ENCODE results near the gene UNC93B1.

UNC93B1 gene

DNA sequence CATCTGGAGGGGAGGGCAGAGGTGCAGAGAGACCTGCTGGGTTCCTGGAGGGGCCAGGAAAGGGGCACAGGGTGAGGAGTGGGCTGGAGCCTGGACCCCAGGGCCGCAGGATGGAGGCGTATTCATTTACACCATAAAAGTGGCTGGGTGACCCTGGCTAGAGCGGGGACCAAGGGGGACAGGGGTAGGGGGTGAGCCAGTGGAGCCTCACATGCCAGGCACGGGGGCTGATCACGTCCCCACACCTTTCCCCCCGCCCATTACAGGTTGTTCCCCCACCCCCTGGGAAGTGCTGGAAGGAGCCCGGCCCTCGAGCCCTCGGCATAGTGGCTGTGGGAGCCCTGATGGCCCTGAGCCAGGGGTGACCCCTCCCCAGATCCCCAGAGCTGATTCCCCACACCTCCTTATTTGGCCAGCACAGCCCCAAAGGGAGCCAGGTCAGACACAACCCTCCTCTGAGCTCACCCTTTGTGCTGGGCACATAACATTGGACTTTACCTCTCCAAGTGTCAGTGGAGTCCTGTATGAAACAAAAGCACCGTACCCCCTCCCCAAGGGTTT is 35.7 kb upstream of the UNC93B1 start:
- DNase-seq, result peak; percentile 34

DNA sequence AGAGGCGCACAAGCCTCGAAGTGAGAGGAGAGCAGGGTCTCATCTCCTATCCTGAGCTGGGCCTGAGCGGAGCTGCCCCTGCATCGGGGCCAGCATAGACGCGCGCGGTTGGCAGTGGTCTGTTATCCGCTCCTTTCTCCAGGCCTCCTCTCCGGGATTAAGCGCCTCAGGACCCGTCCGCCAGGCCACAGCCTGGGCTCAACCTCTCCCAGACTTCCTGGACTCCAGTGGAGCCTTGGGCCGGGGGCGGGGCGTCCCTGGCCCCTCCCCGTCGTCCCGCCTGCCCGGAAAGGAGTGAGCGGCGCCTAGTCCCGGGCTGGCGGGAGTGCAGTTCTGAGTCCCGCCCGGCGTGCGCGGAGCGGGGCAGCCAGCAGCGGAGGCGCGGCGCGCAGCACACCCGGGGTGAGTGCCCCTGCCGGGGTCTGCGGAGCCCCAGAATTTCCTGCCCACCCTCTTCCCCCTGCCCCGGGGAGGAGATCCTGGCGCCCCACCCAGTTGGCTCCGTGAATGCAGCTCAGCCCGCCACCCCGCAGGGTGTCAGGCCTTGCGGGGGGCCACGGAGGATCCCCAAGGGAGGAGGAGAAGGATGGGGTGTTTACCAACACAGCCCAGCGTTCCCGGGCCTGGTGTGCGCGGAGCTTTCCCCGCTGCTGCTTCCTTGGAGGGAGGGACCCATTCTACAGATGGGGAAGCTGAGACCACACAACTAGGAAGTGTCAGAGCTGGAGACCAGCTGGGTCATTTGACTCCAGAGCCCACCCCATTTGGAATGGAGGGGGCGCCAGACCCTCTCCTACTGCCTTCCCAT is 35.0 kb upstream of the UNC93B1 start, which contains the start of gene TCIRG1:
Gene TCIRG1 (plus strand): TSS at position 308 of the 808 bp plus-strand sequence. CDS start 2,247 bp downstream, outside the sequence.
- DNase-seq, result peak; percentile 92

DNA sequence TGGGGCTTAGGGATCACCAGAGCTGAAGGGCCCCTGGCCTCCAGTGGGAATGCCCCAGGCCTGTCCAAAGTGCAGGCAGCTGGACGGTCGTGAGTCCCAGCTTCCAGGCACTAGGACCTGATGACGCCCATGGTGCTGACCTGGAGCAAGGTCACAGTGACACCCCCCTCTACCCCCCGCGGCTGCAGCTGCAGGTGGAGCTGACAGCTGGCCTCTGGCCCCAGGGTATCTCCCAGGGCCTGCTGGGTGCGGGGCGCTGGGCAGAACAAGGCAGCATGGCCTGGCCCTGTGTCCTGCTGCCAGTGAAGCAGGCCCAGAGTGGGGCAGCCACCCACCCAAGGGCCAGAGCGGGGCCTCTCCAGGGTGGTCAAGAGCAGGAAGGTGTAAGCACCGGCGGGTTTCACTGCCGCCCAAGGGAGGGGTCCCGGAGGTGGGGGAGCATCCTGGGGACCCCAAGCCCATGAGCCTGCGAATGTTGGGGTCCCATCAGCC is 34.4 kb upstream of the UNC93B1 start:
- peak; percentile 88 for DNase-seq

DNA sequence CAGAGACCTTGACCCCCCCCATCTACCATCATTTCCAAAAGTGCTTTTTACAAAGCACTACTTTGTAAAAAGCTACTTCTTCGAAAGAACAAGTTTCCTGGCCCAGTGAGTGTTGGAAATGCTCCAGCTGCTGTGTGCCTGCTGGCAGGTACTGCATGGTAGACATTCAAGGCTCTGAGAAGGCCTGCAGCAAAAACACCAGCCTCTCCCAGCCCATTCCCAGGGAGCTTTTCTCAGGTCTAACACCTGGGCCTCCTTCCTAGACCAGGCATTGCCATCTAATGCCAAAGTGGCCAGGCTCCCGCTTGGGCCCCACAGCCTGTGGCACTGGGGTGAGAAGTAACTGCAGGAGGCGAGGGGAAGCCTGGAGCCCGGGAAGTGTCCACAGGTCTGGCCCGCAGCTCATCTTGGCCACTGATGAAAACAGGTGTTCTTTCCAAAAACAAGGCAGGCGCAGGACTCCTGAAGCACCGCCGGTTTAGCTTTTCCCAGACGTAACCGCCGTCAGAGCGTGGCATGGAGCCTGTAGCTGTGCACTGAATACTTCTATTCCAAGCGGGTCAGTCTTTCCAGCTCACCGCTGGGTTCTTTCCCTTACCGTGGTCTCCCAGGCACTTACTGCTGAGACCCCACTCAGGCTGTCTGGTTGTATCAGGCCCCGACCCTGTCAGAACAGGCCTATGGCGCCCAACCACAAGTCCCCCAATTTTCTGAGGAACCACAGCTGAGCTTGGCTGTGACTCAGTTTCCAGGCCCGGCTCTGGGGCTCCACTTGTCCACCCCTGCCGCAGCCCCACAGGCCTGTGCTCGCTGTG is 33.7 kb upstream of the UNC93B1 start:
- peak; percentile 63 for DNase-seq

DNA sequence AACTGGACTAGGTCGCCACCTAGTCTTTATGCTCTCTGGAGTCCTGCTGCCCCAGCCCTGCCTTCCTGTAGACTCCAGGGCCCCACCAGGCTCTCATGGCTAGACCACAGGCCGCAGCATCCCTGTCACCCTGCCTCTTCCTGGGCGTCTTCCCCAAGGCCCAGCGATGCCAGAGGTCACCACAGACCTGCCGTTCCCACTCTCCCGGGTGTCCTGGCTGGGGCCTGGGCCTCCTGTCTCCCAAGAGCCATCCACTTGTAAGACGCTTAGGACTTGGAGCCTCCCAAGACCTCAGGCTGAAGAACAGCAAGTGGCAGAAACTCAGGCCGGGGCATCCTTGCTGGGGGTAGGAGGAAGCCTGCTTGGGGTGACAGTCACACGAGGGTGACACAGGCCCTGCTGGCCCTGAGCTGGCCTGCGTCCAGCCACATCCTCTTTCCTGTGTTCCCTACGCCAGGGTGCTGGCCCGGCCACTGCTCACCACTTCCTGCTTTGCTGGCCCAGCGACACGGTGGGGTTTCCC is 32.9 kb upstream of the UNC93B1 start:
- no peak for DNase-seq

DNA sequence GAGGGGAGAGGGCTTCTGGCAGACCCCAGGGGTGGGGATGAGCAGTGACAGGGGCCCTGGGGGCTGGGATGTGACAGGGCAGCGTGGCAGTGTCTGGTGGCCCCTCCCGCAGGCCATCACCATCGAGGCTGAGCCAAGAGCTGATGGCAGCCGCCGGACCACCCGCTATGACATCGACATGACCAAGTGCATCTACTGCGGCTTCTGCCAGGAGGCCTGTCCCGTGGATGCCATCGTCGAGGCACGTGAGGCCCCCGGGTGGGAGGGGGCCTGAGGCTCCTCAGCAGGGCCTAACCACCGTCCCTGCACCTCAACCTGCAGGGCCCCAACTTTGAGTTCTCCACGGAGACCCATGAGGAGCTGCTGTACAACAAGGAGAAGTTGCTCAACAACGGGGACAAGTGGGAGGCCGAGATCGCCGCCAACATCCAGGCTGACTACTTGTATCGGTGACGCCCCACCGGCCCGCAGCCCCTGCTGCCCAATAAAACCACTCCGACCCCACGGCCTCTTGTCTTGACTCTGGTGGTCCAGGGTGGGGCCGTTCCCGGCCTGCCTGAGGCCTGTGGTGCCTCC is 32.3 kb upstream of the UNC93B1 start:
- no peak for DNase-seq

DNA sequence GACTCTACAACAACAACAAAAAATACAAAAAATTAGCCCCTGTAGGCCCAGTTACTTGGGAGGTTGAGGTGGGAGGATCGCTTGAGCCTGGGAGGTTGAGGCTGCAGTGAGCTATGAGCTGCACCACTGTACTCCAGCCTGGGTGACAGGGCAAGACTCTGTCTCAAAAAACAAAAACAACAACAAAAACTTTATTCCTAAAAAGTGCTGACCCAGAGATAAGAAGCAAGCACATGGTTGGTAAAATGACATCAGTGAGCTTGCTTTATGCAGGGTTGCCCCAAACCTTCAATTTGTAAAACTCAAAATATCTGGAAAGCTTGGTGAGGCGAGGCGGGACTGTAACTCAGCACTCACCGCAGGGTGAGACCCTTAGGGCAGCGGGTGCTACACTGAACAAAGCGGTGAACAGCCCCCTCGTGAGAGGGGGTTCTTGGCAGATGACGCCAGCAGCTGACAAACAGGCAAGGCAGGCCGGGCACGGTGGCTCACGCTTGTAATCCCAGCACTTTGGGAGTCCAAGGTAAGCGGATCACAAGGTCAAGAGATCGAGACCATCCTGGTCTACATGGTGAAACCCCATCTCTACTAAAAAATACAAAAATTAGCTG is 31.5 kb upstream of the UNC93B1 start:
- DNase-seq, result no peak

DNA sequence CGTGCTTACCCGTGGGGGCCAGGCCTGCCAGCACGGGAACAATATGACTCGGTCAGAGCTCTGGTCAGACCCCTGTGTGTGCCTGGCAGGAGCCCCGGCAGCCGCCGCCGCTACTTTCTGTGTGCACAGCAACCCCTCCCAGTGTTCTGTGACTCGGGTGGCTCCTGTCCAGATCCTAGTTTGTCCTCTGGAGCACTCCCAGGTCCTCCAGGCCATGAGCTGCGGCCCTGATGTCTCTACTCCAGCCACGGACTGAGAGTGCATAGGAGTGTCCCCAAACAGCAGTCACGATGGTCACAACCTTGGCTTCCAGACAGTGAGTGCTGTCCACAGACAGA is 29.8 kb upstream of the UNC93B1 start:
- DNase-seq, result no peak

DNA sequence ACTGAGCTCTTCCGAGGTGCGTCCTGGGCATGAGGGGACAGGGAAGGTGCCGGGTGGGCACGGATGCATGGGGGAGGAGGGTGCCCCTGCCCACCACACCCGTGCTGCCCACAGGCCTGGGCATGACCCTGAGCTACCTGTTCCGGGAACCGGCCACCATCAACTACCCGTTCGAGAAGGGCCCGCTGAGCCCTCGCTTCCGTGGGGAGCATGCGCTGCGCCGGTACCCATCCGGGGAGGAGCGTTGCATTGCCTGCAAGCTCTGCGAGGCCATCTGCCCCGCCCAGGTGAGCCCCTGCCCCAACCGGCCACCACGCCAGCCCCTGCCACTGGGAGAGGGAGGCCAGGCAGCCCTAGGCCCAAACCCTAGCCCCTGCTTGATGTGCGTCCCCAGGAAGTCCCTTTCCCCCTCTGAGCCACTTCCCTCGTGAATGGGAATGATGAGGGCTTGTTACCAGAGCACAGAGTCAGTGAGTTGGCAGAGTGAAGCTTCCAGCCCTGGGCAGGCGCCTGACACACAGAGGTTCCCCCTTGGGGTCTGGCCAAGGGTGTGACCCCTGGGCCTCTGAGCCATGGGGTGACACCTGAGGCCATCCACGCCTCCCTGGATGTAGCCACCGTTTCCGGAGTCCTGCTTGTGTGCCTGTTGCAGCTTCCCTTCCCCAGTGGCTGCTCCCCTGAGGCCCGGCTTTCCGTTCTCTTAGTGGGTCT is 29.3 kb upstream of the UNC93B1 start:
- no peak for DNase-seq

DNA sequence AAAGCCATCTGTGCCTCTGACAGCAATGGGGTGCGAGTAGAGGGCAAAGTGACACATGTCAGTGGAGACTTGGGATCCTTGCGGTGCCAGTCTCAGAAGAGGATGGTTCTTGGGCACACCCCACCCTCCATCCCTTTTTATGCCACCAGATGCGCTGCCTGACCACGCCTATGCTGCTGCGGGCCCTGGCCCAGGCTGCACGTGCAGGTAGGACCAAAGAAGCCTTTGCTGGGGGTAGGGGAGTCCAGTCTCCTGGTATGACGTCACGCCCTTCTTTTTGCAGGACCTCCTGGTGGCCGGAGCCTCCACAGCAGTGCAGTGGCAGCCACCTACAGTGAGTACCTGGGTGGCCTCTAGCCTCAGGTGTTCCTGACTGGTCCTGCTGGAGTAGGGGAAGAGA is 28.1 kb upstream of the UNC93B1 start:
- DNase-seq, result no peak

DNA sequence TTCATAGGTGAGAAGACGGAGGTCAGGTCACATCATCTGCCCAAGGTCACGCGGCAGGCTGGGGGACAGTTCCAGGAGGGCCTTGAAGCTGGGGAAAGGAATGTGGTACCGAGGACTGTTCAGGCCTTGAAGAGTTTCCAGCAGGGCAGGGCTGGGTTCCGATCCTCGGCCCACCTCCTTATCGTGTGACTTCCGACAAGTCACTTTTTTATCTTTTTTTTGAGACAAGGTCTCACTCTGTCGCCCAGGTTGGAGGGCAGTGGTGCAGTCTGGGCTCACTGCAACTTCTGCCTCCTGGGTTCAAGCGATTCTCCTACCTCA is 27.2 kb upstream of the UNC93B1 start:
- DNase-seq, result no peak

DNA sequence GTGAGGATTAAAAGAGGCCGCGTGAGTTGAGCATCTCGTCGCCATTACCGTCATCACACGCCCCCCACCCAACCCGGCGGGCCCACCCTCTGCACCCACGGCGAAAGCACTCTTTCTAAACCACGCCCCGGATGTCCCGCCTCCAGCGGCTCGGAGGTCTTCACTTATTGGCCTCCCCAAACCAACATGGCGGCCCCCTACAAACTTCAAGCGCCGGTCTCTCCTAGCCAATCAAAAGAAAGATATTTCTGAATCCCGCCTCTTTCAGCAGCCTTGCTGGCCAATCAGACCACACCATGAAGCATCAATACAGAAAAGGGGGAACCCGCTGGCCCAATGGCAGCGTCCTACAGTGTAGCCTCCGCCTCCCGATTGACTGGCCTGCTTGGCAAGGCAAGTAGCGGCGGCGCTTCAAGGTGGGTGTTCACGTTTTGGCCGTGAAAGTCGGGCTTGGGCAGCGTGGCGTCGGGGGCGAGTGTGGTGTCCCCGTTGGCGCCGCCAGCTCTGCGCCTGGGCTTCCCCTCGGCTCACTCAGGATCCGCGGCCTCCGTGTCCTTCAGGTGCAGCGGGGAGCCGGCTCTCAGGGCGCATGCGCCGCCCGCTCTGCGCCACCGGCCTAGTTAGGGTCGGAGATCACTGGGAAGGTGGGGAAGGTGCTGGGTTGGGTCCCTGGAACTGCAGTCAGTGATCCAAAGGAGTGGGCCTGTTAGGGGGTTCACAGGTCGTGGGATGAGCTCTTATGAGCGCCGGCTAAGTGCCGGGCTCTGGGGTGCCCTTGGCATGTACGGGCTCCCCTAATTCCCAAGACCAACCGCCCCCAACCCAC is 26.6 kb upstream of the UNC93B1 start, which contains the start of gene NDUFS8:
Gene NDUFS8 (plus strand): TSS at position 364 of the 826 bp plus-strand sequence. CDS start 1,471 bp downstream, outside the sequence.
- peak; percentile 100 for DNase-seq

DNA sequence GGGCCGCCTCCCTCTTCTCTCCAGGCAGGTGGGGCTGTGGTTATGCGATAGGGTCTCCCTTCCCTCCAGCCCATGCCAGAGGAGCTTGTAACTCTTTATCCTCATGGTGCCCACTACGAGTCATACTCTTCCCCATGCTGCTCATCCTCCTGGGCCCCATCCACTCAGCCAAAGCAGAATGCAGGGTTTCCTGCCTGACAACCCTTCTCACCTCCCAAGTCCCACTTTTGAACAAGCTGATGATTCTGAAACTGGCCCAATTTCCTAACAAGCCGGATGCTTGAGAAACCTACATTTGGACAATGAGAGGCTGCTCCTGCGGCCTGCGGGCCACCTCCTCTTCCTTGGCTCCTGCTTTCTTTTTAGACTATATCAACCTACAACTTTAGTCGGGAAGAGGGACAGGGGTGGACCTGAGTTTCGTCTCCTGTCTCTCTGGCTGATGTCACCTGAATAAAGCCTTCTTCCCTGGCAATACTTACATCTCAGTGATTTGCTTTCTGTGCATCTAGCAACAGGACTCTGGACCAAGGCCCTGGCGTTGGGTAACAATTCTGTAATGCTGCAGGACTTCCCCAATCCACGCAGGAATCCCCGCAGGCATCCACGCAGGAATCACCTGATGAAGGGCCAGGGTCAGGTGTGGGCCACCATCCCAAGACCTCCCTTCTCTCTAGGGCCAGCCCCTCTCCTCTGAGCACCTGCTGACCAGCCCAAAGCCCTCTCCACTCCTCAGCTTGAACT is 25.1 kb upstream of the UNC93B1 start:
- DNase-seq, result no peak

DNA sequence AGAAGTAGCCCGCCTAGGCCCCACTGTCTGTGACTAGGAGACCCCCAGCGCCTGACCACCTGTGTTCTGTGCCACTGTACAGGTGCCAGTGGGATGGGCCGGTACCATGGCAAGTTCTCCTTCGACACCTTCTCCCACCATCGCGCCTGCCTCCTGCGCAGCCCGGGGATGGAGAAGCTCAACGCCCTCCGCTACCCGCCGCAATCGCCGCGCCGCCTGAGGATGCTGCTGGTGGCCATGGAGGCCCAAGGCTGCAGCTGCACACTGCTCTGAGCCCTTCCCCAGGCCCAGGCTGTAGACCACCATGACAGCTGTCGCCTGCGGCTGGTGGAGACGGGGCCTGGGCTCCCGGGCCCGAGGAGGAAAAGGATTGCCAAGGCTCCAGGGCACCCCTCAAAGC is 23.8 kb upstream of the UNC93B1 start:
- no peak for DNase-seq

DNA sequence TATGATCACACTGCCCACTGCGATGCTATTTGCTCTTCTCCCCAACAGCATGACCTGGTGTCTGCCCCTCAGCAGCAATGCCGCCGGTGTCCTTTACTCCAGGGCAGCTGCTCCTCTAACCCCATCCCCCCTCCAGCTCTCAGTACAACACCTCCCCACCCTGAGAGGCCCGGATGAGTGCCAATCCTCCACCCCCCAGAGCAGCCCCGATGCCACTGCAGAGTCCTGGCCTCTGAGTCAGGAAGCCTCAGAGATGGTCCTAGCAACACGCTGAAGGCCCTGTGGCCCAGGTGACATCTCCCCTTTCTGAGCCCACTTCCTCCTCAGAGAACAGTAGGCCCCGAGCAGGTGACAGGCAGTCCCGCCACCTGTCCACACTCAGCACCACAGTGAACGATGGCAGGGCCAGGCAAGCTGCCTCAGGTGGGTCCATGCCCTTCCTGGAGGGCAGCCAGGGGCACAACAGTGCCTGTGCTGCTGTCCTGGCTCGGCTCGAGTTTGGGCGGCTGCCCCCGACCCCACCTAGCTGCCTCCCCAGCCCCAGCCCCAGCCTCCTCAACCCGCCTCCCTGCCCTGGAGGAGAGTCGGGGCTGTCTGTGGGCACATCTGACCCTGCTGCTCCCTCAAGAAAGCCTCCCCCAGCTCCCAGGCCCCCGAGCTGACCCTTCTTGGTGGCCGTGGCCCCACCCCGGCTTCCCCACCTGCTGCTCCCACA is 22.7 kb upstream of the UNC93B1 start:
- no peak for DNase-seq

DNA sequence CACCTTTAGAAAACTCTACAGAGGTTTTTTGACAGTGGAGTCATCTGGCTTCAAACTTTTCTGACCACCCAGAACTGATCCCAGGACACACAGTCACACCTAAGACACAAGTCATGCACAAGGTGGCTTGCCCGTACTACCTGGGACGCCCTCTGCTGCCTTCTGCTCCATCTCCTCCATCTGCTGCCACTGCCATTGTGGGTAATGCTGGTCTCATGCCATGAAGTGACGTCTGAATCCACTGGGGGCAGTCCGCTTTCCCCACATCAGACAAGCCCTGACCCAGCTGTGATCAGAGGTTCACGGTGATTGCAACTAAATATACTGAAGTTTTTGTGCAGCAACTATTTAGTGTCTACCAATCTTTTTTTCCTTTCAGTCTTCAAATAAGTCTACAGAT is 21.1 kb upstream of the UNC93B1 start:
- peak; percentile 86 for DNase-seq

DNA sequence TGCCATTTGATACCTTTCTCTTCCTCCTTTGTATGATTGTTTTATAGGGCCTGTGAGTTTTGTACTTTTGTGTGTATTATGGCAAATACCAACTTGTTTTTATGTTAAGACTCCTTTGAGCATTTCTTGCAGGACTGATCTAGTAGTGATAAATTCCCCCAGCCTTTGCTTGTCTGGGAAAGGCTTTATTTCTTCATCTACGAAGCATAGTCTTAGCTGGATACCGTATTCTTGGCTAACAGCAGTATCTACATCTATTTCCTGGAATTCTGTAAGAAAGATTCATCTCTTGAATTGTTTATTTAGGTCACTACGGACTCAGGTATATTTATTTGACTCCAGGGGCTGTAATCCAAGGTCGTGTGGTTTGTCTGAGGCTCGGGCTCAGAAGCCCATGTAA is 20.6 kb upstream of the UNC93B1 start:
- DNase-seq, result no peak

DNA sequence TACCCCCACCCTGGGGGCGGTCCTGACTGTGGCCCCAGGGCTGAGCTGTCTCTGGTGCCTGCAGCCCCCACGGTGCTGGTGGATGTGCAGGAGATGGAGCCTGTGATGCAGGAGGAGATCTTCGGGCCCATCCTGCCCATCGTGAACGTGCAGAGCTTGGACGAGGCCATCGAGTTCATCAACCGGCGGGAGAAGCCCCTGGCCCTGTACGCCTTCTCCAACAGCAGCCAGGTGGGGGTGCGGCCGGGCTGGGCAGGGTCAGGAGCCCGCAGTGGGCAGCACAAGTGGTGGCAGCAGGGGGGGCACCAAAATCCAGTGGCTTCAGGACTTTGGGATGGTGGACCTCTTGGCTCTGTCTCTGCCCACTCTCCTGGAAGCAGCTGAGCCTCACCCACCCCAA is 18.6 kb upstream of the UNC93B1 start:
- no peak for DNase-seq

DNA sequence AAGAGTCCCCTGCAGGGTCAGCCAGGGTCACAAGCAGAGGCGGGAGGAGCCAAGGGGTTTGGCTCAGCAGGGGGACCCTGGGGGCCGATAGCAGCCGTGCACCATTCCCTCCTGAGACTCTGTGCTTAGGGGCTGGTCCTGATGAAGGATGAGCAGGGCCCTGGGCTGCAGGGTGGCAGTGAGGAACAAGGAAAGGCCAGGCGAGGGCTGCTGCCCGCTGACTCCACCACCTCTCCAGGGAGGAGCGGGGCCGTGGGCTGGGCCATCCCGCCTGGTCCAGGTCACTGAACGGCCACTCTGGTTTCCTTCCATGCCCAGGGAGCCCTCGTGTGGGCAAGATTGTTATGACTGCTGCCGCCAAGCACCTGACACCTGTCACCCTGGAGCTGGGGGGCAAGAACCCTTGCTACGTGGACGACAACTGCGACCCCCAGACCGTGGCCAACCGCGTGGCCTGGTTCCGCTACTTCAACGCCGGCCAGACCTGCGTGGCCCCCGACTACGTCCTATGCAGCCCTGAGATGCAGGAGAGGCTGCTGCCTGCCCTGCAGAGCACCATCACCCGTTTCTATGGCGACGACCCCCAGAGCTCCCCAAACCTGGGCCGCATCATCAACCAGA is 17.4 kb upstream of the UNC93B1 start:
- peak; percentile 78 for DNase-seq
